Cardiac muscle cell (in vitro differentiated cells and primary cell): Measurements from ENCODE around the gene PODXL2. TPM values are rescaled to one million over a fixed set of nuclear protein-coding genes. Genes with fewer than 3 reads are reported as not detected.

Experiments
- DNase-seq, 2 donors: peaks; one replicate each; pipeline versions ENCODE4 v3.0.0 to v3.0.0-alpha.2; 2010 to 2017; ENCODE audit warnings: low read depth in 1 of 2, low spot score in 1 of 2
- H3K27ac ChIP-seq: fragments of 200-600 bp; sonication (generic); 2 replicates; pipeline ENCODE4 v1.5.1; 2016
- H3K27me3 ChIP-seq: fragments of 200-600 bp; sonication (generic); 2 replicates; pipeline ENCODE4 v1.6.0; 2016; ENCODE audit warnings: control low read depth
- H3K36me3 ChIP-seq: fragments of 200-600 bp; sonication (generic); 2 replicates; pipeline ENCODE4 v1.5.1; 2016; ENCODE audit warnings: control low read depth
- H3K4me1 ChIP-seq: fragments of 200-600 bp; sonication (generic); 2 replicates; pipeline ENCODE4 v1.8.1; 2017; ENCODE audit warnings: low read depth, mild to moderate bottlenecking, mixed run types
- H3K4me3 ChIP-seq: fragments of 200-600 bp; sonication (generic); 2 replicates; pipeline ENCODE4 v1.5.1; 2016; ENCODE audit warnings: mild to moderate bottlenecking
- H3K9me3 ChIP-seq: fragments of 200-600 bp; sonication (generic); 2 replicates; pipeline ENCODE4 v1.5.1; 2017; ENCODE audit warnings: low read depth, mild to moderate bottlenecking, control low read depth
- CTCF ChIP-seq: IDR thresholded peaks from 2 replicates; pipeline ENCODE4 v1.5.1; 2012; ENCODE audit warnings: low read depth, mild to moderate bottlenecking, low read length
- polyA plus RNA-seq: library from polyadenylated mRNA; unstranded; fragments of >200 nt; fragmentation: Nextera tagmentation; extraction: Ambion mirVana; gene quantifications from 2 replicates; pipeline ENCODE4 v1.2.1, GENCODE V29; 2016
- total RNA-seq: library from RNA; depleted of rRNA; stranded (reverse); fragments of >200 nt; gene quantifications from 2 replicates; pipeline ENCODE4 v1.2.3, GENCODE V29; 2016

Gene PODXL2
- total and polyA plus RNA-seq, 2 experiments from 2014 or later = 16.0 to 24.9 TPM

GRCh38 chr3:127689266-127689860, 60.4 kb downstream of the PODXL2 start:
- no peaks in the 10 kb centered on the region for H3K4me1 ChIP-seq
- H3K27me3 ChIP-seq = no peaks in the 10 kb centered on the region
- no peak for DNase-seq
- H3K9me3 ChIP-seq = no peaks in the 10 kb centered on the region
- no peak overlapping the region for H3K27ac ChIP-seq
- H3K4me3 ChIP-seq = no peak overlapping the region
- H3K36me3 ChIP-seq = no peaks in the 10 kb centered on the region
- TF ChIP-seq CTCF = no peak

- Histone ChIP-seq H3K4me3 (no peak overlapping the region), H3K36me3 (no peaks in the 10 kb centered on the region), H3K4me1 (no peaks in the 10 kb centered on the region), H3K27me3 (no peaks in the 10 kb centered on the region), H3K9me3 (no peaks in the 10 kb centered on the region), H3K27ac (no peak overlapping the region)
- TF ChIP-seq CTCF = no peak
- peak in 1 of 2 donors; percentile 65 for DNase-seq
Observed at GRCh38 chr3:127690106-127690505, 61.1 kb downstream of the PODXL2 start.

- Histone ChIP-seq H3K4me3 (no peak overlapping the region), H3K27ac (no peak overlapping the region), H3K36me3 (no peaks in the 10 kb centered on the region), H3K9me3 (no peaks in the 10 kb centered on the region), H3K27me3 (no peaks in the 10 kb centered on the region), H3K4me1 (no peaks in the 10 kb centered on the region)
- peak; percentile 69 for TF ChIP-seq CTCF
- DNase-seq = peak; percentile 64 to 70
Observed at GRCh38 chr3:127690823-127691452, 62.0 kb downstream of the PODXL2 start.

GRCh38 chr3:127691489-127691888, 62.5 kb downstream of the PODXL2 start:
- Histone ChIP-seq H3K9me3 (no peaks in the 10 kb centered on the region), H3K27ac (no peak overlapping the region), H3K27me3 (no peaks in the 10 kb centered on the region), H3K36me3 (no peaks in the 10 kb centered on the region), H3K4me3 (no peak overlapping the region), H3K4me1 (no peaks in the 10 kb centered on the region)
- no peak for DNase-seq
- TF ChIP-seq CTCF = no peak

GRCh38 chr3:127691974-127692373, 63.0 kb downstream of the PODXL2 start:
- no peaks in the 10 kb centered on the region for H3K4me1 ChIP-seq

More at GRCh38 chr3:127691974-127692373, 63.0 kb downstream of the PODXL2 start:
- Histone ChIP-seq H3K36me3 (no peaks in the 10 kb centered on the region), H3K27ac (no peak overlapping the region), H3K4me3 (no peak overlapping the region), H3K9me3 (no peaks in the 10 kb centered on the region), H3K27me3 (no peaks in the 10 kb centered on the region)
- TF ChIP-seq CTCF = no peak
- DNase-seq = no peak
